ACC112 (cell line): ENCODE results near the gene PNMA3.
"Not testable (repeated sequence)": the region's sequence is repeated elsewhere in the genome, so short reads cannot be mapped to it uniquely, and the experiment has no call there.

ENCODE experiments used
- H2AFZ ChIP-seq: fragments of 200-600 bp; sonication (generic); one replicate; pipeline ENCODE4 v1.6.0; 2017; ENCODE audit warnings: antibody characterized with exemption, low read length; ENCODE audit not compliant: unreplicated experiment
- H3K27ac ChIP-seq: fragments of 200-600 bp; sonication (generic); 2 replicates; pipeline ENCODE4 v1.5.1; 2014; ENCODE audit warnings: low read depth, mild to moderate bottlenecking, antibody characterized with exemption, low read length, moderate library complexity
- H3K27me3 ChIP-seq: fragments of 200-600 bp; sonication (generic); 2 replicates; pipeline ENCODE4 v1.6.1; 2014; ENCODE audit warnings: mild to moderate bottlenecking, antibody characterized with exemption, low read length, moderate library complexity, mixed read lengths; ENCODE audit not compliant: insufficient read depth
- H3K36me3 ChIP-seq: fragments of 200-600 bp; sonication (generic); 2 replicates; pipeline ENCODE4 v1.6.1; 2016; ENCODE audit warnings: mild to moderate bottlenecking, antibody characterized with exemption, low read length, moderate library complexity, mixed read lengths; ENCODE audit not compliant: insufficient read depth
- H3K4me1 ChIP-seq: fragments of 200-600 bp; sonication (generic); one replicate; pipeline ENCODE4 v1.6.1; 2016; ENCODE audit warnings: low read length, mixed read lengths; ENCODE audit not compliant: insufficient read depth, unreplicated experiment, control insufficient read depth
- H3K4me3 ChIP-seq: fragments of 200-600 bp; sonication (generic); 2 replicates; pipeline ENCODE4 v1.5.1; 2014; ENCODE audit warnings: mild to moderate bottlenecking, low read depth, low read length
- H3K79me2 ChIP-seq: fragments of 200-600 bp; sonication (generic); one replicate; pipeline ENCODE4 v1.6.0; 2016; ENCODE audit warnings: low read length; ENCODE audit not compliant: control insufficient read depth, unreplicated experiment, insufficient read depth

The PNMA3 gene

GRCh38 chrX:153074262-153074899 lies 18.1 kb downstream of the PNMA3 start:
- Histone ChIP-seq H3K36me3 (no peaks in the 10 kb centered on the region), H3K27me3 (no peaks in the 10 kb centered on the region), H2AFZ (no peak overlapping the region), H3K27ac (no peak overlapping the region), H3K4me3 (no peak overlapping the region), H3K4me1 (no peaks in the 10 kb centered on the region), H3K79me2 (no peaks in the 10 kb centered on the region)

DNA sequence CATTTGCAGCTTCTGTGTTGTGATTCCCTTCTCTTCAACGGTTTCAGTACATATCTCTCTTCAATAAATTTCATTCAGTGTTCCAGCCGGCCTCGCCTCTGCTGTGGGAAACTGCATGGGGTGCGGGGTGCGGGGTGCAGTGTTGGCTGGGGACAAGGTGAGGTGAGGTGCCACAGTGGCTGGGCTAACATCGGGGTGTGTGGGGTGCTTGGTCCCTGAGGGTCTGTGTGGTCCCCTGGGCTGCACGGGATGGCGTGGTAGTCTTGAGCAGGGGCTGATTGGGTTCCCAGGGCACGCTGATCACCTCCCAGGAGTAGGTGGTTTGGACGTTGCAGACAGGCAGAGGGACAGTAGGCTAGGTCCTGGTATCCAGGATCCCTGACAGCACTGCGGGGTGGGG lies 18.7 kb downstream of the PNMA3 start:
- no peaks in the 10 kb centered on the region for H3K79me2 ChIP-seq
- H2AFZ ChIP-seq: no peak overlapping the region
- H3K4me3 ChIP-seq: no peak overlapping the region

DNA sequence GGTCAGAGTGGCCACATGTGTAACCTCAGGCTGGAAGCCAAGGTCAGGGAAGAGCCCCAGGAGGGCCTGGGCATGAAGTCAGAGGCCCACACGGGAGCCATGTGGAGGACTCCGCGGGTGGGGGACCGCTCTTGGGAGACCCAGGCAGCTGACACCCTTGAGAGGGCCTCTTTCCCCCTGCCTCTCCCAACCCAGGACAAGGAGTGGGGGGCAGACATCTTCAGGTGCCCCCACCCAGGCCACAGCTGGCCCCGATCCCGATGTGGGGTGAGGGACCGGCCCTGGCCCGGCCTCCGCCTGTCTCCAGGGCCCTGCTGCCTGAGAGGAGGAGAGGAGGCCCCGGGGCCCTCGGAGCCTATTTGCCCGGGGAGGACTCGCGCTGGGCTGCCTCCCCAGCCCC lies 19.1 kb downstream of the PNMA3 start:
- H3K27ac ChIP-seq: no peak overlapping the region
- H3K27me3 ChIP-seq: no peaks in the 10 kb centered on the region
- H3K4me1 ChIP-seq: no peaks in the 10 kb centered on the region
- no peak overlapping the region for H2AFZ ChIP-seq
- no peak overlapping the region for H3K4me3 ChIP-seq
- no peaks in the 10 kb centered on the region for H3K79me2 ChIP-seq
- H3K36me3 ChIP-seq: no peaks in the 10 kb centered on the region

More for the DNA sequence above, 18.7 kb downstream of the PNMA3 start:
- H3K36me3 ChIP-seq: no peaks in the 10 kb centered on the region
- no peak overlapping the region for H3K27ac ChIP-seq
- no peaks in the 10 kb centered on the region for H3K27me3 ChIP-seq
- H3K4me1 ChIP-seq: no peaks in the 10 kb centered on the region

GRCh38 chrX:153077437-153078135 lies 21.3 kb downstream of the PNMA3 start:
- H2AFZ ChIP-seq, H3K4me1 ChIP-seq, H3K4me3 ChIP-seq, H3K27ac ChIP-seq, H3K36me3 ChIP-seq, H3K79me2 ChIP-seq, H3K27me3 ChIP-seq: not testable (repeated sequence)

DNA sequence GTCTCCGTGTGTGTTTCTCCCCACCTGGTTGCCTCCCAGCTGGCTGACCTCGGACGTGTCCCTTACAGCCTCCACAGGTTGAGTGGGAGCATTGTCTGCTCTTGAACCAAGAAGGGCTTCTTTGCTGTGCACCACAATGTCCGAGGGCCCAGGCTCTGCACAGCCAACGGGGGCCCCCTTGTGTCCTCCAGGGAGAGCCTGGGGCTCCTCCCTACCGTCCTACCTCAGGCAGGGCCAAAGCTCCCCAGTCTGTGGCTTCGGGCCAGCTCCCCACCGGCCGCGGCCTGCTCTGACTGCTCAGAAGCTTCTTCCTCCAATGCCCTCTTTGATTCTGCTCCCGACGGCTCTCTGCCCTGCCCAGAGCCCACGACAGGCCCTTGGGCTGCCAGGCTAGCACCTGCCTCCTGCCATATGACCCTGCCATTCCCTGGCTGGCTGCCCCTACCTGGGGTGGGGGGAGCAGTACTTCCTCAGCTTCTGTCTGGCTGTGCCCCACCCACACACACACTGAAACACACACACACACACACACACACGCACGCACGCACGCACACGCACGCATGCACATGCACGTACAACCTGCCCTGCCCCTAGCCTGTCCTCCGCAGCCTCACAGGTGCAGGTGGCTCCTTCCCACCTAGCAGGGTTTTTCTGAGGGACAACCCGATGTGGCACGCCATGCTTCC lies 27.1 kb downstream of the PNMA3 start:
- H3K27me3 ChIP-seq: peaks cover 11% of the 10 kb centered on the region; the same call in 1 of the 2 replicates
- not testable (repeated sequence) for H3K27ac ChIP-seq, H3K4me1 ChIP-seq, H3K4me3 ChIP-seq, H3K36me3 ChIP-seq, H3K79me2 ChIP-seq, H2AFZ ChIP-seq

- Histone ChIP-seq H3K27ac (no peak overlapping the region), H3K4me3 (no peak overlapping the region), H3K27me3 (no peaks in the 10 kb centered on the region), H2AFZ (no peak overlapping the region), H3K36me3 (no peaks in the 10 kb centered on the region), H3K79me2 (no peaks in the 10 kb centered on the region), H3K4me1 (no peaks in the 10 kb centered on the region)
Measured at GRCh38 chrX:153102418-153102817, 46.1 kb downstream of the PNMA3 start.

DNA sequence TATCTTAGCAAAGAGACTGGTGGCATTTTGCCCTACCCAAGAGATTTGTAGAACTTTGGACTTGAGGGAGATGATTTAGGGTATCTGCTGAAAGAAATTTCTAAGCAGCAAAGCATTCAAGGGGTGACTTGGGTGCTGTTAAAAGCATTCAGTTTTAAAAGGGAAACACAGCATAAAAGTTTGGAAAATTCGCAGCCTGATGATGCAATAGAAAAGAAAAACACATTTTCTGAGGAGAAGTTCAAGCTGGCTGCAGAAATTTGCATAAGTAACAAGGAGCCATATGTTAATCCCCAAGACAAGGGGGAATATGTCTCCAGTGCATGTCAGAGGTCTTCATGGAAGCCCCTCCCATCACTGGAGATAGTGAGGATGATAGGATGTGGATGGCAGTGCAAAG lies 48.7 kb downstream of the PNMA3 start:
- not testable (repeated sequence) for H3K27me3 ChIP-seq, H3K79me2 ChIP-seq, H2AFZ ChIP-seq, H3K4me1 ChIP-seq, H3K36me3 ChIP-seq, H3K27ac ChIP-seq, H3K4me3 ChIP-seq

DNA sequence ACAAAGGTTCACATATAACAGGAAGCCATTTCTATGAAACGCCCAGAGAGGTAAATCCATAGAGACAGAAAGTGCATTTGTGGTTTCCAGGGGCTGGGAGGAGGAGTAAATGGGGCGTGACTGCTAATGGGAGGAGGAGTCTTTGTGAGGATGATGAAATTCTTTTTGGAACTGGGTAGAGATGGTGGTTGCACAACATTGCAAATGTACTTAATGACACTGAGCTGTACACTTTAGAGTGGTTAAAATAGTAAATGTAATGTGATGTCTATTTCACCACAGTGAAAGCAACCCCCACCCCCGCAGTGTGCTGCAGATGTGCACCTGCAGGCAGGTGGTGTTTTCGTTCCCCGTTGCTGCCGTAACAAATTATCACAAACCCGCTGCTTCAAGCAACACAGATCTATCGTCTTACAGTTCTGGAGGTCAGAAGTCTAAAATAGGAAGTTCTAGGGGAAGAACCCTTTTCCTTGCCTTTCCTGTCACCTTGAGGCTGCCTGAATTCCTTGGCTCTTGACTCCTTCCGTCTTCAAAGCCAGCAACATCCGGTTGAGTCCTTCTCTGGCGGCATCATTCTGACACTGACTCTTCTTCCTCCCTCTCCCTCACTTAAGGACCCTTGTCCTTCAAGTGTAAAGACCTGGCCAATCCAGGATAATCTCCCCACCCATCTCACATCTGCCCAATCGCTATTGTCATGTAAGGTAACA lies 50.0 kb downstream of the PNMA3 start:
- not testable (repeated sequence) for H3K27me3 ChIP-seq, H3K27ac ChIP-seq, H2AFZ ChIP-seq, H3K79me2 ChIP-seq, H3K4me3 ChIP-seq, H3K4me1 ChIP-seq, H3K36me3 ChIP-seq
